A549 (cell line): ENCODE measurements around the gene DYSF. TPM values are rescaled to one million over a fixed set of nuclear protein-coding genes. Genes with fewer than 3 reads are reported as not detected.

ENCODE experiments used
- ATAC-seq, 2 experiments: fragments of 200-7000 bp in 1 of 2; fragments of >200 bp in 1 of 2; cut with Nextera tagmentation in 1 of 2; cut with Tn5 transposase in 1 of 2; 3 replicates each; pipeline versions ENCODE4 v1.8.0 to v1.9.1; 2018 to 2020; ENCODE audit warnings: mild to moderate bottlenecking in 1 of 2, moderate library complexity in 1 of 2
- CTCF ChIA-PET: fragments of 300-600 bp; sonication (Branson Sonifier 250); formaldehyde crosslinking; extraction: SDS; loops from one replicate; lab custom pipeline; 2021; ENCODE audit warnings: antibody characterized with exemption, inconsistent platforms; lab: Yijun Ruan, JAX
- POLR2A ChIA-PET: fragments of 350-600 bp; formaldehyde crosslinking; extraction: SDS; loops from one replicate; lab custom pipeline; 2021; ENCODE audit warnings: antibody characterized with exemption, inconsistent platforms; lab: Yijun Ruan, JAX
- DNase-seq, 2 experiments: peaks; one replicate each; pipeline versions ENCODE4 v3.0.0 to v3.0.0-alpha.2; 2011 to 2016; ENCODE audit warnings: low read depth in 1 of 2, low spot score in 1 of 2
- FAIRE-seq: peaks from 2 replicates; lab custom pipeline; 2011; peaks lifted over from hg19 to GRCh38; lab: Jason Lieb, UNC
- H3K27ac ChIP-seq, 2 experiments: fragments of >200 bp; sonication (Bioruptor Twin); formaldehyde crosslinking; 3 replicates each; pipeline ENCODE4 v1.5.1; 2016 to 2017
- H3K4me1 ChIP-seq: fragments of >200 bp; sonication (Bioruptor Twin); formaldehyde crosslinking; 3 replicates; pipeline ENCODE4 v1.6.1; 2016
- H3K4me2 ChIP-seq: fragments of >200 bp; sonication (Bioruptor Twin); formaldehyde crosslinking; 3 replicates; pipeline ENCODE4 v1.6.1; 2016
- H3K4me3 ChIP-seq: fragments of >200 bp; sonication (Bioruptor Twin); formaldehyde crosslinking; 3 replicates; pipeline ENCODE4 v1.5.1; 2016
- H3K9me3 ChIP-seq: fragments of >200 bp; sonication (Bioruptor Twin); formaldehyde crosslinking; 3 replicates; pipeline ENCODE4 v1.6.1; 2016
- ATOH8 ChIP-seq: fragments of 250-450 bp; sonication (Bioruptor Pico); IDR thresholded peaks from 2 replicates; pipeline ENCODE4 v1.5.0; 2020; ENCODE audit warnings: low read depth, mild to moderate bottlenecking, moderate library complexity
- CBX2 ChIP-seq: fragments of 200-600 bp; sonication (generic); IDR thresholded peaks from 2 replicates; pipeline ENCODE4 v1.6.1; 2016; ENCODE audit warnings: low read depth, mild to moderate bottlenecking, borderline replicate concordance
- CEBPB ChIP-seq, 2 experiments: fragments of >200 bp in 1 of 2; sonication (Bioruptor Twin) in 1 of 2; formaldehyde crosslinking in 1 of 2; IDR thresholded peaks; 2 replicates each; pipeline ENCODE4 v1.6.1; 2012 to 2016
- FOSB ChIP-seq: fragments of 250-450 bp; sonication (Bioruptor Pico); IDR thresholded peaks from 2 replicates; pipeline ENCODE4 v1.5.0; 2020; ENCODE audit warnings: mild to moderate bottlenecking, moderate library complexity
- FOXS1 ChIP-seq: fragments of 250-450 bp; sonication (Bioruptor Pico); IDR thresholded peaks from 2 replicates; pipeline ENCODE4 v1.5.0; 2020; ENCODE audit warnings: mild to moderate bottlenecking, moderate library complexity
- GATA3 ChIP-seq: IDR thresholded peaks from 2 replicates; pipeline ENCODE4 v1.6.1; 2012; ENCODE audit warnings: borderline replicate concordance
- HDAC2 ChIP-seq: fragments of 200-600 bp; sonication (generic); IDR thresholded peaks from 2 replicates; pipeline ENCODE4 v1.6.1; 2016
- HMGXB4 ChIP-seq: fragments of 250-450 bp; sonication (Bioruptor Pico); IDR thresholded peaks from 2 replicates; pipeline ENCODE4 v1.5.0; 2021; ENCODE audit warnings: mild to moderate bottlenecking, moderate library complexity, borderline replicate concordance
- HOXA7 ChIP-seq: fragments of 250-450 bp; sonication (Bioruptor Pico); IDR thresholded peaks from 2 replicates; pipeline ENCODE4 v1.5.0; 2020; ENCODE audit warnings: mild to moderate bottlenecking, moderate library complexity
- HOXB13 ChIP-seq: fragments of 250-450 bp; sonication (Bioruptor Pico); IDR thresholded peaks from 2 replicates; pipeline ENCODE4 v1.5.0; 2020; ENCODE audit warnings: low read depth, mild to moderate bottlenecking, moderate library complexity
- JUN ChIP-seq, 2 experiments: fragments of >200 bp; sonication (Bioruptor Twin); formaldehyde crosslinking; IDR thresholded peaks; 2 replicates in 1 of 2; 3 replicates in 1 of 2; pipeline ENCODE4 v1.6.1; 2016 to 2017
- JUNB ChIP-seq: fragments of >200 bp; sonication (Bioruptor Twin); formaldehyde crosslinking; IDR thresholded peaks from 2 replicates; pipeline ENCODE4 v1.6.1; 2016
- MAFK ChIP-seq: fragments of 450-650 bp; IDR thresholded peaks from 2 replicates; pipeline ENCODE4 v1.6.1; 2014; ENCODE audit not compliant: partially characterized antibody
- MAX ChIP-seq: IDR thresholded peaks from 2 replicates; pipeline ENCODE4 v1.6.1; 2012
- NFE2L2 ChIP-seq: fragments of 150-350 bp; conservative IDR thresholded peaks from 2 replicates; pipeline ENCODE4 v1.6.1; 2014; ENCODE audit warnings: low read length
- POLR2A ChIP-seq: IDR thresholded peaks from 2 replicates; pipeline ENCODE4 v1.6.1; 2012; ENCODE audit warnings: mild to moderate bottlenecking, low read length
- POLR2AphosphoS2 ChIP-seq: conservative IDR thresholded peaks from 2 replicates; pipeline ENCODE4 v1.6.1; 2012; ENCODE audit warnings: low read length, improper control_type of control experiment, inconsistent platforms
- RAD21 ChIP-seq, 2 experiments: fragments of >200 bp in 1 of 2; sonication (Bioruptor Twin) in 1 of 2; formaldehyde crosslinking in 1 of 2; IDR thresholded peaks in 1 of 2; conservative IDR thresholded peaks in 1 of 2; 2 replicates in 1 of 2; 3 replicates in 1 of 2; pipeline ENCODE4 v1.6.1; 2012 to 2018; ENCODE audit warnings: inconsistent platforms in 1 of 2
- RARB ChIP-seq: fragments of 250-450 bp; sonication (Bioruptor Pico); IDR thresholded peaks from 2 replicates; pipeline ENCODE4 v1.8.0; 2021; ENCODE audit warnings: mild to moderate bottlenecking, moderate library complexity
- RFX5 ChIP-seq: fragments of 450-650 bp; IDR thresholded peaks from 2 replicates; pipeline ENCODE4 v1.7.1; 2014; ENCODE audit warnings: antibody characterized with exemption, mild to moderate bottlenecking, moderate library complexity
- RNF2 ChIP-seq: fragments of 200-600 bp; sonication (generic); IDR thresholded peaks from 2 replicates; pipeline ENCODE4 v1.6.1; 2016; ENCODE audit warnings: low read depth, mild to moderate bottlenecking, antibody characterized with exemption, moderate library complexity, borderline replicate concordance
- SREBF2 ChIP-seq: fragments of 450-650 bp; IDR thresholded peaks from 2 replicates; pipeline ENCODE4 v1.6.1; 2014; ENCODE audit warnings: mild to moderate bottlenecking, moderate library complexity
- ZFP36 ChIP-seq: fragments of 450-650 bp; IDR thresholded peaks from 2 replicates; pipeline ENCODE4 v1.6.1; 2014; ENCODE audit warnings: borderline replicate concordance; ENCODE audit not compliant: partially characterized antibody
- ZNF302 ChIP-seq: fragments of 250-450 bp; sonication (Bioruptor Pico); IDR thresholded peaks from 2 replicates; pipeline ENCODE4 v1.9.0; 2021; ENCODE audit warnings: inconsistent platforms, mild to moderate bottlenecking, moderate library complexity
- WGBS: methylation state at CpG from one replicate; pipeline ENCODE4 v1.1.6; 2017; ENCODE audit errors: missing lambda C conversion rate; 5-methylcytosine and 5-hydroxymethylcytosine counted together
- polyA plus RNA-seq, 4 experiments: library from polyadenylated mRNA; depleted of rRNA in 3 of 4; stranded (reverse); fragments of >200 nt; fragmentation: RNase III in 1 of 4; extraction: RNeasy Plus Mini Kit Qiagen cat#74134 plus additional on column Dnase treatment in 1 of 4; gene quantifications; 2 replicates in 3 of 4; 3 replicates in 1 of 4; pipeline ENCODE4 v1.2.3, GENCODE V29; 2011 to 2017
- TF ChIP-seq, protein P1 (sequence below): fragments of >200 bp; sonication (Bioruptor Twin); formaldehyde crosslinking; IDR thresholded peaks from 2 replicates; pipeline ENCODE4 v1.6.1; 2016
- TF ChIP-seq, protein P2 (sequence below): IDR thresholded peaks from 2 replicates; pipeline ENCODE4 v1.6.1; 2012

DYSF gene
- polyA plus RNA-seq, 2 of the 4 experiments (the other 2 are of a cell fraction), result 0.36 to 0.98 TPM

- WGBS, result 76% methylated on average over 9 of the region's 9 CpGs
- ChIA-PET POLR2A (no interaction called here), CTCF (interaction anchor here (0.9 to 14.0 kb wide), 9 partner anchors 8 to 1333 kb away, joined by 3 to 185 read pairs (median 5); partner anchors contain the start of genes CYP26B1 and SPR)
- DNase-seq, result no peak
- Histone ChIP-seq H3K27ac (no peak overlapping the region), H3K4me1 (peaks cover 17% of the 10 kb centered on the region), H3K9me3 (no peaks in the 10 kb centered on the region), H3K4me3 (no peak overlapping the region), H3K4me2 (no peak overlapping the region)
- TF ChIP-seq, protein P1, sequence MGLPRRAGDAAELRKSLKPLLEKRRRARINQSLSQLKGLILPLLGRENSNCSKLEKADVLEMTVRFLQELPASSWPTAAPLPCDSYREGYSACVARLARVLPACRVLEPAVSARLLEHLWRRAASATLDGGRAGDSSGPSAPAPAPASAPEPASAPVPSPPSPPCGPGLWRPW, result no peak
- TF ChIP-seq GATA3, result no peak
- no peak for TF ChIP-seq FOXS1 (CRISPR knock-in tag)
- no peak for TF ChIP-seq JUNB
- TF ChIP-seq FOSB (CRISPR knock-in tag), result no peak
- TF ChIP-seq HOXA7 (CRISPR knock-in tag), result no peak
- TF ChIP-seq, protein P2, sequence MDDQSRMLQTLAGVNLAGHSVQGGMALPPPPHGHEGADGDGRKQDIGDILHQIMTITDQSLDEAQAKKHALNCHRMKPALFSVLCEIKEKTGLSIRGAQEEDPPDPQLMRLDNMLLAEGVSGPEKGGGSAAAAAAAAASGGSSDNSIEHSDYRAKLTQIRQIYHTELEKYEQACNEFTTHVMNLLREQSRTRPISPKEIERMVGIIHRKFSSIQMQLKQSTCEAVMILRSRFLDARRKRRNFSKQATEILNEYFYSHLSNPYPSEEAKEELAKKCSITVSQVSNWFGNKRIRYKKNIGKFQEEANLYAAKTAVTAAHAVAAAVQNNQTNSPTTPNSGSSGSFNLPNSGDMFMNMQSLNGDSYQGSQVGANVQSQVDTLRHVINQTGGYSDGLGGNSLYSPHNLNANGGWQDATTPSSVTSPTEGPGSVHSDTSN, result no peak
- TF ChIP-seq CEBPB (IDR thresholded peaks at IDR 0.05), result no peak
- TF ChIP-seq SREBF2, result no peak
- no peak for TF ChIP-seq HMGXB4 (CRISPR knock-in tag)
- TF ChIP-seq CBX2, result no peak
- TF ChIP-seq POLR2AphosphoS2, result no peak
- no peak for TF ChIP-seq HDAC2
- no peak for ATAC-seq
- no peak for FAIRE-seq
Measured at GRCh38 chr2:71554028-71554705, 100.8 kb downstream of the DYSF start.

DNA sequence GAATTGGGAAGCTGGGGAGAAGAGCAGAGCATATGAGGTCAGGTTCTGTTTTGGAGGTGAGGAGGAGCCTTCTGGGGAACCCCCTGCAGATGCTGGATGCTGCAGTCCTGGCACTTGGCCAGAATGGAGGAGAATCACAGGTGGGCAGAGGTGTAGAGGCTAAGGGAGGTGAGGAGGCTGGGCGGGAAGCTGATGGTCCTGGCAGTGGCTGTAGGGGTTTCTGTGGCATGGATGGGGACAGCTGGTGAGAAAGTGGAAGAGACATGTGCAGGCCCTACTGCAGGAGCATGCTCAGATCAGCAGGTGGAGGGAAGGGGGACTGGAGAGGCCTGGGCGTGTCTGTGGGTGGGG, 101.3 kb downstream of the DYSF start:
- no peak for FAIRE-seq
- POLR2A ChIA-PET, result no interaction called here
- WGBS, result 88% methylated on average over 2 of the region's 2 CpGs
- no peak overlapping the region for H3K4me3 ChIP-seq
- peaks cover 18% of the 10 kb centered on the region for H3K4me1 ChIP-seq
- DNase-seq, result no peak
- TF ChIP-seq ZFP36, result no peak
- no peak for TF ChIP-seq JUN (IDR thresholded peaks at IDR 0.05)
- no peak for TF ChIP-seq RFX5
- no peak for TF ChIP-seq MAX
- TF ChIP-seq HMGXB4 (CRISPR knock-in tag), result no peak
- no peak for TF ChIP-seq FOSB (CRISPR knock-in tag)
- no peak for TF ChIP-seq MAFK
- no peak for TF ChIP-seq ZNF302
- TF ChIP-seq RARB, result no peak
- no peak for TF ChIP-seq JUNB
- TF ChIP-seq ATOH8 (CRISPR knock-in tag), result no peak
- no peak for TF ChIP-seq RNF2
- no peak for TF ChIP-seq HOXA7 (CRISPR knock-in tag)
- no peak for TF ChIP-seq POLR2A
- TF ChIP-seq HOXB13, result no peak
- TF ChIP-seq RAD21 (conservative IDR thresholded peaks at IDR 0.05 in 1 of 2, IDR thresholded peaks at IDR 0.05 in 1 of 2), result no peak
- no peak for TF ChIP-seq NFE2L2
- no peak overlapping the region for H3K27ac ChIP-seq
- H3K4me2 ChIP-seq, result no peak overlapping the region
- CTCF ChIA-PET, result interaction anchor here (0.9 to 14.0 kb wide), 9 partner anchors 9 to 1333 kb away, joined by 3 to 185 read pairs (median 3); partner anchors contain the start of genes CYP26B1 and SPR
- no peak for ATAC-seq
- no peaks in the 10 kb centered on the region for H3K9me3 ChIP-seq
